Retinal pigment epithelial cell (primary cell): ENCODE measurements around the gene DEAF1.

ENCODE experiments used
- DNase-seq: peaks from one replicate; pipeline ENCODE4 v3.0.0-alpha.2; 2010; ENCODE audit warnings: low read depth
- H3K4me3 ChIP-seq: 2 replicates; pipeline ENCODE4 v1.5.1; 2011; ENCODE audit warnings: mild to moderate bottlenecking, low read length, control low read depth, moderate library complexity
- CTCF ChIP-seq: conservative IDR thresholded peaks from 2 replicates; pipeline ENCODE4 v1.5.1; 2011; ENCODE audit warnings: low read depth, low read length, control low read depth, inconsistent platforms

Gene DEAF1

GRCh38 chr11:720642-721246 is 25.7 kb upstream of the DEAF1 start:
- DNase-seq: no peak
- H3K4me3 ChIP-seq: no peak overlapping the region
- TF ChIP-seq CTCF: no peak

- no peak for DNase-seq
Measured at GRCh38 chr11:720017-720641, 25.1 kb upstream of the DEAF1 start.

GRCh38 chr11:719214-720016 is 24.4 kb upstream of the DEAF1 start:
- no peak overlapping the region for H3K4me3 ChIP-seq
- TF ChIP-seq CTCF: no peak
- DNase-seq: no peak

More at GRCh38 chr11:720017-720641, 25.1 kb upstream of the DEAF1 start:
- TF ChIP-seq CTCF: no peak
- H3K4me3 ChIP-seq: no peak overlapping the region

GRCh38 chr11:714436-714835 is 19.4 kb upstream of the DEAF1 start:
- TF ChIP-seq CTCF: no peak
- DNase-seq: no peak
- no peak overlapping the region for H3K4me3 ChIP-seq

- DNase-seq: no peak
- no peak for TF ChIP-seq CTCF
Measured at GRCh38 chr11:709109-709997, 14.3 kb upstream of the DEAF1 start.

GRCh38 chr11:708511-708910 is 13.5 kb upstream of the DEAF1 start:
- H3K4me3 ChIP-seq: no peak overlapping the region
- no peak for TF ChIP-seq CTCF
- no peak for DNase-seq

More at GRCh38 chr11:709109-709997, 14.3 kb upstream of the DEAF1 start:
- H3K4me3 ChIP-seq: no peak overlapping the region
